Measurements from ENCODE around the gene ACER3. TPM values are rescaled to one million over a fixed set of nuclear protein-coding genes. Genes with fewer than 3 reads are reported as not detected.

ACER3 gene
- total and polyA plus RNA-seq, 2 of the 4 experiments (the other 2 are of a cell fraction) = 3.5 to 10.0 TPM

GRCh38 chr11:77074205-77074604 lies 213.5 kb downstream of the ACER3 start:
- H3K23ac ChIP-seq (ENCODE audit: low read depth, low read length) = no peak overlapping the region
- H2AK5ac ChIP-seq (ENCODE audit: low read depth, low read length) = peak overlapping the region; percentile 81
- peaks cover 22% of the 10 kb centered on the region for H3K9me1 ChIP-seq (ENCODE audit: insufficient read depth, low read length)
- no peak for TF ChIP-seq ELK1 (IDR thresholded peaks at IDR 0.05; ENCODE audit: borderline replicate concordance, low read depth, low read length)
- peaks cover 11% of the 10 kb centered on the region for H4K20me1 ChIP-seq (ENCODE audit: insufficient read depth, low read length)
- POLR2A ChIA-PET (ENCODE audit: unreplicated experiment) = no interaction called here
- H2AK9ac ChIP-seq (replicated peaks; ENCODE audit: low read depth, low read length, poor library complexity) = peak overlapping the region; percentile 80
- peak overlapping the region; percentile 67; the same call in 1 of the 2 replicates for H3K18ac ChIP-seq (ENCODE audit: low read depth, low read length)
- H4K8ac ChIP-seq (ENCODE audit: low read depth in 2 of 2, low read length in 2 of 2) = peak overlapping the region; percentile 7 to 90; a peak in 3 of 4 replicates
- no TSS peak for BruUV-seq (replicated peaks)
- peak overlapping the region; percentile 94 for H3K27ac ChIP-seq (ENCODE audit: insufficient read depth, low read length)
- peak overlapping the region; percentile 57 for H3K9ac ChIP-seq (ENCODE audit: low read depth, low read length)
- no peak overlapping the region for H2BK20ac ChIP-seq (ENCODE audit: low read depth, low read length)
- in situ Hi-C loops (cut with MboI; ENCODE audit: low sequenced_read_pairs) (no loop called here), intact Hi-C loops (cut with micrococcal nuclease) (no loop called here), dilution Hi-C loops (cut with HindIII; ENCODE audit: low sequenced_read_pairs, unreplicated experiment) (no loop called here)
- ATAC-seq (ENCODE audit: low read depth) (no peak), DNase-seq (no peak)
- 0 out of 2 replicates have a peak overlapping the region, but pooled peaks have one; percentile 26 for H3K56ac ChIP-seq (ENCODE audit: extremely low read depth, insufficient read depth, low read length)
- peak overlapping the region; percentile 23; the same call in 1 of the 2 replicates for H3K4me2 ChIP-seq (ENCODE audit: low read depth, low read length)
- H3K14ac ChIP-seq (replicated peaks; ENCODE audit: low read depth, low read length) = peak overlapping the region; percentile 88; the same call in 1 of the 2 replicates
- peaks cover 13 to 36% of the 10 kb centered on the region in 2 experiments; a peak in 3 of 4 replicates for H3K79me1 ChIP-seq (ENCODE audit: low read depth in 1 of 2, low read length in 2 of 2)
- H2BK120ac ChIP-seq (ENCODE audit: low read depth, low read length) = peak overlapping the region; percentile 87; the same call in 1 of the 2 replicates
- peak overlapping the region; percentile 73; the same call in 2 of the 3 replicates for H2BK15ac ChIP-seq (ENCODE audit: low read depth, low read length)
- peaks cover 30% of the 10 kb centered on the region for H3K4me1 ChIP-seq (ENCODE audit: control insufficient read depth, insufficient read depth, low read length)
- no peaks in the 10 kb centered on the region for H3K27me3 ChIP-seq (ENCODE audit: control insufficient read depth, insufficient read depth, low read length)
- peak overlapping the region; percentile 55; the same call in 1 of the 2 replicates for H4K5ac ChIP-seq (ENCODE audit: low read depth, low read length)
- CTCF ChIA-PET = interaction anchor here (2.0 kb wide), 1 partner anchor 17 kb away, joined by 12 read pairs; no protein-coding TSS in a partner anchor
- no peaks in the 10 kb centered on the region for H3K9me3 ChIP-seq (ENCODE audit: control insufficient read depth, insufficient read depth, low read length)
- H2BK5ac ChIP-seq (ENCODE audit: low read depth, low read length, poor library complexity, severe bottlenecking) = peak overlapping the region; percentile 95
- peak overlapping the region; percentile 87 for H2AFZ ChIP-seq (replicated peaks; ENCODE audit: low read length, poor library complexity)
- H3K4me3 ChIP-seq (ENCODE audit: insufficient read depth, low read depth, low read length) = no peak overlapping the region
- H3K4ac ChIP-seq (ENCODE audit: low read depth, low read length) = peak overlapping the region; percentile 92
- no peaks in the 10 kb centered on the region for H3K36me3 ChIP-seq (ENCODE audit: control insufficient read depth, insufficient read depth, low read length)
- H4K91ac ChIP-seq (ENCODE audit: insufficient read depth, low read depth, low read length) = peak overlapping the region; percentile 74; the same call in 1 of the 2 replicates
- WGBS, 2 experiments (ENCODE audit: extremely low coverage in 2 of 2, insufficient read length in 1 of 2) = 100% methylated on average over 1 of the region's 5 CpGs; no CpG with 5 or more reads in 1 of the 2 experiments
